ENCODE measurements around the gene RIN3.

The RIN3 gene

GRCh38 chr14:92683041-92683440 lies 169.5 kb downstream of the RIN3 start:
- H3K9me3 Mint-ChIP-seq: peaks cover under 1% of the 10 kb centered on the region
- ATAC-seq (no peak), DNase-seq (no peak)
- no peak overlapping the region for H3K4me3 Mint-ChIP-seq
- peaks cover 32% of the 10 kb centered on the region for H3K4me1 Mint-ChIP-seq
- H3K36me3 Mint-ChIP-seq (ENCODE audit: low read depth): peaks cover 55% of the 10 kb centered on the region
- no peak overlapping the region for H3K27ac Mint-ChIP-seq
- no peaks in the 10 kb centered on the region for H3K27me3 Mint-ChIP-seq

GRCh38 chr14:92684801-92685560 lies 171.4 kb downstream of the RIN3 start:
- Mint-ChIP-seq H3K36me3 (ENCODE audit: low read depth) (peaks cover 40% of the 10 kb centered on the region), H3K9me3 (no peaks in the 10 kb centered on the region), H3K4me1 (peaks cover 16% of the 10 kb centered on the region), H3K27ac (no peak overlapping the region), H3K4me3 (no peak overlapping the region), H3K27me3 (no peaks in the 10 kb centered on the region)
- DNase-seq (no peak), ATAC-seq (no peak)

GRCh38 chr14:92685784-92686355 lies 172.3 kb downstream of the RIN3 start:
- no peak overlapping the region for H3K4me3 Mint-ChIP-seq
- peaks cover 7% of the 10 kb centered on the region for H3K4me1 Mint-ChIP-seq
- H3K9me3 Mint-ChIP-seq: no peaks in the 10 kb centered on the region
- no peak overlapping the region for H3K27ac Mint-ChIP-seq
- DNase-seq (no peak), ATAC-seq (no peak)
- H3K27me3 Mint-ChIP-seq: no peaks in the 10 kb centered on the region
- H3K36me3 Mint-ChIP-seq (ENCODE audit: low read depth): peaks cover 33% of the 10 kb centered on the region

GRCh38 chr14:92686411-92686899 lies 172.9 kb downstream of the RIN3 start:
- DNase-seq (no peak), ATAC-seq (no peak)
- H3K27me3 Mint-ChIP-seq: no peaks in the 10 kb centered on the region
- peaks cover 28% of the 10 kb centered on the region for H3K36me3 Mint-ChIP-seq (ENCODE audit: low read depth)
- peaks cover 1% of the 10 kb centered on the region for H3K4me1 Mint-ChIP-seq
- H3K9me3 Mint-ChIP-seq: no peaks in the 10 kb centered on the region
- H3K27ac Mint-ChIP-seq: no peak overlapping the region
- H3K4me3 Mint-ChIP-seq: no peak overlapping the region

GRCh38 chr14:92686900-92687427 lies 173.4 kb downstream of the RIN3 start:
- ATAC-seq (peak; percentile 41), DNase-seq (peak; percentile 66)
- Mint-ChIP-seq H3K4me1 (no peaks in the 10 kb centered on the region), H3K27me3 (no peaks in the 10 kb centered on the region), H3K36me3 (ENCODE audit: low read depth) (peaks cover 25% of the 10 kb centered on the region), H3K4me3 (no peak overlapping the region), H3K9me3 (no peaks in the 10 kb centered on the region), H3K27ac (no peak overlapping the region)

- no peaks in the 10 kb centered on the region for H3K27me3 Mint-ChIP-seq
- H3K9me3 Mint-ChIP-seq: no peaks in the 10 kb centered on the region
These were observed 174.3 kb downstream of the RIN3 start for GRCh38 chr14:92687681-92688433.

GRCh38 chr14:92688434-92689375 lies 175.1 kb downstream of the RIN3 start:
- Mint-ChIP-seq H3K27ac (peak overlapping the region; percentile 35), H3K36me3 (ENCODE audit: low read depth) (peaks cover 13% of the 10 kb centered on the region), H3K9me3 (no peaks in the 10 kb centered on the region), H3K4me3 (no peak overlapping the region), H3K4me1 (peaks cover 15% of the 10 kb centered on the region), H3K27me3 (no peaks in the 10 kb centered on the region)
- DNase-seq (no peak), ATAC-seq (no peak)

More at GRCh38 chr14:92687681-92688433, 174.3 kb downstream of the RIN3 start:
- no peak overlapping the region for H3K27ac Mint-ChIP-seq
- DNase-seq (no peak), ATAC-seq (no peak)
- H3K4me3 Mint-ChIP-seq: no peak overlapping the region
- H3K4me1 Mint-ChIP-seq: peaks cover 6% of the 10 kb centered on the region
- peaks cover 19% of the 10 kb centered on the region for H3K36me3 Mint-ChIP-seq (ENCODE audit: low read depth)

- Mint-ChIP-seq H3K4me1 (peaks cover 30% of the 10 kb centered on the region), H3K36me3 (ENCODE audit: low read depth) (peaks cover 10% of the 10 kb centered on the region), H3K27me3 (no peaks in the 10 kb centered on the region), H3K9me3 (no peaks in the 10 kb centered on the region), H3K4me3 (no peak overlapping the region), H3K27ac (no peak overlapping the region)
- ATAC-seq (peak; percentile 37), DNase-seq (no peak)
These were observed 176.8 kb downstream of the RIN3 start for GRCh38 chr14:92690171-92691011.

- H3K4me3 Mint-ChIP-seq: no peak overlapping the region
- no peaks in the 10 kb centered on the region for H3K9me3 Mint-ChIP-seq
- no peaks in the 10 kb centered on the region for H3K36me3 Mint-ChIP-seq (ENCODE audit: low read depth)
- no peaks in the 10 kb centered on the region for H3K27me3 Mint-ChIP-seq
- ATAC-seq (no peak), DNase-seq (no peak)
- no peak overlapping the region for H3K27ac Mint-ChIP-seq
- peaks cover 38% of the 10 kb centered on the region for H3K4me1 Mint-ChIP-seq
These were observed 179.2 kb downstream of the RIN3 start for GRCh38 chr14:92692822-92693226.

- Mint-ChIP-seq H3K27ac (peak overlapping the region; percentile 23), H3K4me1 (peaks cover 38% of the 10 kb centered on the region)
- ATAC-seq: peak; percentile 59
These were observed 180.6 kb downstream of the RIN3 start for GRCh38 chr14:92693998-92694795.

GRCh38 chr14:92694807-92695206 lies 181.2 kb downstream of the RIN3 start:
- Mint-ChIP-seq H3K4me1 (peaks cover 38% of the 10 kb centered on the region), H3K27me3 (no peaks in the 10 kb centered on the region), H3K9me3 (no peaks in the 10 kb centered on the region), H3K36me3 (ENCODE audit: low read depth) (no peaks in the 10 kb centered on the region), H3K27ac (no peak overlapping the region), H3K4me3 (no peak overlapping the region)
- ATAC-seq (no peak), DNase-seq (no peak)

More at GRCh38 chr14:92693998-92694795, 180.6 kb downstream of the RIN3 start:
- H3K9me3 Mint-ChIP-seq: no peaks in the 10 kb centered on the region
- H3K27me3 Mint-ChIP-seq: no peaks in the 10 kb centered on the region
- no peaks in the 10 kb centered on the region for H3K36me3 Mint-ChIP-seq (ENCODE audit: low read depth)
- no peak overlapping the region for H3K4me3 Mint-ChIP-seq
- no peak for DNase-seq

GRCh38 chr14:92695562-92695961 lies 182.0 kb downstream of the RIN3 start:
- DNase-seq (no peak), ATAC-seq (no peak)
- Mint-ChIP-seq H3K4me1 (peaks cover 38% of the 10 kb centered on the region), H3K27ac (no peak overlapping the region), H3K36me3 (ENCODE audit: low read depth) (no peaks in the 10 kb centered on the region), H3K9me3 (no peaks in the 10 kb centered on the region), H3K4me3 (no peak overlapping the region), H3K27me3 (no peaks in the 10 kb centered on the region)

All from activated naive CD8-positive, alpha-beta T cell treated with anti-CD3 and anti-CD28 coated beads, Interleukin-2, amount 50 U/mL, for 24 hours (primary cell).